HG03139 (cell line): ENCODE data around the gene IL1B.

Experiments used
- ATAC-seq: cut with Tn5 transposase; IDR thresholded peaks from one replicate; pipeline ENCODE4 v1.9.1; 2021; ENCODE audit not compliant: unreplicated experiment

The IL1B gene

GRCh38 chr2:112836695-112837117, at the start of gene IL1B:
IL1B (minus strand) TSS chr2:112836779; CDS start chr2:112836229, 550 bp downstream.
- no peak for ATAC-seq

- ATAC-seq: no peak
Measured at GRCh38 chr2:112886291-112886690, 49.7 kb upstream of the IL1B start.

- ATAC-seq: no peak
Measured at GRCh38 chr2:112885506-112885902, 48.9 kb upstream of the IL1B start.

- no peak for ATAC-seq
Measured at GRCh38 chr2:112884869-112885505, 48.4 kb upstream of the IL1B start.

- ATAC-seq: no peak
Measured at GRCh38 chr2:112883669-112884068, 47.1 kb upstream of the IL1B start.

GRCh38 chr2:112881217-112881985, 44.8 kb upstream of the IL1B start:
- peak; percentile 50 for ATAC-seq

GRCh38 chr2:112880696-112881095, 44.1 kb upstream of the IL1B start:
- ATAC-seq: no peak

GRCh38 chr2:112880091-112880531, 43.5 kb upstream of the IL1B start:
- ATAC-seq: no peak

GRCh38 chr2:112879491-112880041, 43.0 kb upstream of the IL1B start:
- ATAC-seq: no peak

GRCh38 chr2:112877423-112877822, 40.8 kb upstream of the IL1B start:
- no peak for ATAC-seq

GRCh38 chr2:112876971-112877361, 40.4 kb upstream of the IL1B start:
- no peak for ATAC-seq

- no peak for ATAC-seq
Measured at GRCh38 chr2:112876257-112876970, 39.8 kb upstream of the IL1B start.

- no peak for ATAC-seq
Measured at GRCh38 chr2:112870841-112871835, 34.6 kb upstream of the IL1B start.

- no peak for ATAC-seq
Measured at GRCh38 chr2:112869258-112869842, 32.8 kb upstream of the IL1B start.

- no peak for ATAC-seq
Measured at GRCh38 chr2:112867701-112868631, 31.4 kb upstream of the IL1B start.

- ATAC-seq: no peak
Measured at GRCh38 chr2:112866128-112866835, 29.7 kb upstream of the IL1B start.

- no peak for ATAC-seq
Measured at GRCh38 chr2:112864072-112864471, 27.5 kb upstream of the IL1B start.
